ENCODE data around the gene MAP2K1.

The MAP2K1 gene

GRCh38 chr15:66484539-66485112, 97.9 kb downstream of the MAP2K1 start:
- Histone ChIP-seq H4K91ac (ENCODE audit: low read depth, low read length) (no peak overlapping the region), H3K23ac (ENCODE audit: low read length) (no peak overlapping the region), H3K27me3 (ENCODE audit: insufficient read depth, low read length) (no peaks in the 10 kb centered on the region), H2BK5ac (ENCODE audit: low read depth, low read length, poor library complexity) (no peak overlapping the region), H3K27ac (ENCODE audit: low read depth, low read length) (no peak overlapping the region), H2BK120ac (ENCODE audit: insufficient read depth, low read length, poor library complexity) (no peak overlapping the region), H3K36me3 (ENCODE audit: control insufficient read depth in 1 of 2, insufficient read depth in 2 of 2, low read length in 2 of 2) (peaks cover 35 to 59% of the 10 kb centered on the region in 2 experiments), H2AFZ (ENCODE audit: insufficient read depth, low read length, poor library complexity) (no peak overlapping the region), H3K9ac (ENCODE audit: low read length) (no peak overlapping the region), H3K4me3 (ENCODE audit: low read depth, low read length) (no peak overlapping the region), H3K14ac (ENCODE audit: low read length) (no peak overlapping the region), H3K18ac (ENCODE audit: low read length) (peak overlapping the region; percentile 41), H3K4ac (ENCODE audit: low read depth, low read length) (no peak overlapping the region), H3K4me2 (ENCODE audit: low read length) (no peak overlapping the region), H3K4me1 (ENCODE audit: control insufficient read depth in 1 of 2, insufficient read depth in 2 of 2, low read length in 2 of 2) (peaks cover 11 to 15% of the 10 kb centered on the region in 2 experiments), H4K8ac (ENCODE audit: low read depth, low read length) (no peak overlapping the region), H2AK5ac (ENCODE audit: low read length) (no peak overlapping the region), H3K79me2 (ENCODE audit: control insufficient read depth, insufficient read depth, low read length, poor library complexity) (no peaks in the 10 kb centered on the region), H4K12ac (ENCODE audit: low read depth, low read length) (no peak overlapping the region), H2BK12ac (ENCODE audit: low read length) (no peak overlapping the region), H3K9me3 (ENCODE audit: insufficient read depth, low read depth, low read length) (no peaks in the 10 kb centered on the region), H3K79me1 (ENCODE audit: low read length) (no peaks in the 10 kb centered on the region)
- DNase-seq: no peak
- WGBS (ENCODE audit: extremely low coverage, insufficient coverage, insufficient read length): no CpG with 5 or more reads among the region's 5 CpGs

- H3K9me3 ChIP-seq (ENCODE audit: insufficient read depth, low read depth, low read length): no peaks in the 10 kb centered on the region
- H4K8ac ChIP-seq (ENCODE audit: low read depth, low read length): no peak overlapping the region
- H3K4me3 ChIP-seq (ENCODE audit: low read depth, low read length): no peak overlapping the region
- no peak overlapping the region for H3K9ac ChIP-seq (ENCODE audit: low read length)
- no peak overlapping the region for H2AK5ac ChIP-seq (ENCODE audit: low read length)
- H3K14ac ChIP-seq (ENCODE audit: low read length): no peak overlapping the region
- H4K91ac ChIP-seq (ENCODE audit: low read depth, low read length): no peak overlapping the region
- H3K79me1 ChIP-seq (ENCODE audit: low read length): no peaks in the 10 kb centered on the region
- no peak overlapping the region for H2BK5ac ChIP-seq (ENCODE audit: low read depth, low read length, poor library complexity)
- H3K23ac ChIP-seq (ENCODE audit: low read length): no peak overlapping the region
- no peak overlapping the region for H2BK12ac ChIP-seq (ENCODE audit: low read length)
- no peak overlapping the region for H2AFZ ChIP-seq (ENCODE audit: insufficient read depth, low read length, poor library complexity)
- no peak overlapping the region for H4K12ac ChIP-seq (ENCODE audit: low read depth, low read length)
- DNase-seq: no peak
- WGBS (ENCODE audit: extremely low coverage, insufficient coverage, insufficient read length): no CpG with 5 or more reads among the region's 3 CpGs
- H3K79me2 ChIP-seq (ENCODE audit: control insufficient read depth, insufficient read depth, low read length, poor library complexity): no peaks in the 10 kb centered on the region
- H3K27ac ChIP-seq (ENCODE audit: low read depth, low read length): no peak overlapping the region
- H3K18ac ChIP-seq (ENCODE audit: low read length): no peak overlapping the region
- H2BK120ac ChIP-seq (ENCODE audit: insufficient read depth, low read length, poor library complexity): no peak overlapping the region
- H3K4ac ChIP-seq (ENCODE audit: low read depth, low read length): no peak overlapping the region
- no peaks in the 10 kb centered on the region for H3K27me3 ChIP-seq (ENCODE audit: insufficient read depth, low read length)
- peaks cover 0 to 2% of the 10 kb centered on the region in 2 experiments for H3K4me1 ChIP-seq (ENCODE audit: control insufficient read depth in 1 of 2, insufficient read depth in 2 of 2, low read length in 2 of 2)
- peaks cover 40 to 70% of the 10 kb centered on the region in 2 experiments for H3K36me3 ChIP-seq (ENCODE audit: control insufficient read depth in 1 of 2, insufficient read depth in 2 of 2, low read length in 2 of 2)
- H3K4me2 ChIP-seq (ENCODE audit: low read length): no peak overlapping the region
These were observed 100.2 kb downstream of the MAP2K1 start for GRCh38 chr15:66486887-66487286.

GRCh38 chr15:66488525-66488924, 101.8 kb downstream of the MAP2K1 start:
- Histone ChIP-seq H3K79me2 (ENCODE audit: control insufficient read depth, insufficient read depth, low read length, poor library complexity) (no peaks in the 10 kb centered on the region), H3K4me3 (ENCODE audit: low read depth, low read length) (no peak overlapping the region), H3K36me3 (ENCODE audit: control insufficient read depth in 1 of 2, insufficient read depth in 2 of 2, low read length in 2 of 2) (peaks cover 37 to 59% of the 10 kb centered on the region in 2 experiments), H2BK120ac (ENCODE audit: insufficient read depth, low read length, poor library complexity) (no peak overlapping the region), H3K14ac (ENCODE audit: low read length) (no peak overlapping the region), H3K18ac (ENCODE audit: low read length) (no peak overlapping the region), H4K91ac (ENCODE audit: low read depth, low read length) (no peak overlapping the region), H3K9me3 (ENCODE audit: insufficient read depth, low read depth, low read length) (no peaks in the 10 kb centered on the region), H2AFZ (ENCODE audit: insufficient read depth, low read length, poor library complexity) (no peak overlapping the region), H3K4me1 (ENCODE audit: control insufficient read depth in 1 of 2, insufficient read depth in 2 of 2, low read length in 2 of 2) (peaks cover 0 to 2% of the 10 kb centered on the region in 2 experiments), H3K9ac (ENCODE audit: low read length) (no peak overlapping the region), H2BK5ac (ENCODE audit: low read depth, low read length, poor library complexity) (no peak overlapping the region), H2BK12ac (ENCODE audit: low read length) (no peak overlapping the region), H2AK5ac (ENCODE audit: low read length) (no peak overlapping the region), H4K8ac (ENCODE audit: low read depth, low read length) (no peak overlapping the region), H3K27ac (ENCODE audit: low read depth, low read length) (no peak overlapping the region), H3K79me1 (ENCODE audit: low read length) (no peaks in the 10 kb centered on the region), H3K23ac (ENCODE audit: low read length) (no peak overlapping the region), H3K4me2 (ENCODE audit: low read length) (no peak overlapping the region), H3K27me3 (ENCODE audit: insufficient read depth, low read length) (no peaks in the 10 kb centered on the region), H4K12ac (ENCODE audit: low read depth, low read length) (no peak overlapping the region), H3K4ac (ENCODE audit: low read depth, low read length) (no peak overlapping the region)
- DNase-seq: no peak
- no CpG with 5 or more reads among the region's 5 CpGs for WGBS (ENCODE audit: extremely low coverage, insufficient coverage, insufficient read length)

- H3K4me3 ChIP-seq (ENCODE audit: low read depth, low read length): no peak overlapping the region
- no CpG with 5 or more reads among the region's 6 CpGs for WGBS (ENCODE audit: extremely low coverage, insufficient coverage, insufficient read length)
- H2BK5ac ChIP-seq (ENCODE audit: low read depth, low read length, poor library complexity): no peak overlapping the region
- no peak for DNase-seq
- no peak overlapping the region for H3K27ac ChIP-seq (ENCODE audit: low read depth, low read length)
- H4K12ac ChIP-seq (ENCODE audit: low read depth, low read length): no peak overlapping the region
- no peak overlapping the region for H3K18ac ChIP-seq (ENCODE audit: low read length)
- peaks cover 0 to 2% of the 10 kb centered on the region in 2 experiments for H3K4me1 ChIP-seq (ENCODE audit: control insufficient read depth in 1 of 2, insufficient read depth in 2 of 2, low read length in 2 of 2)
- no peak overlapping the region for H3K4me2 ChIP-seq (ENCODE audit: low read length)
- H3K14ac ChIP-seq (ENCODE audit: low read length): no peak overlapping the region
- no peak overlapping the region for H3K4ac ChIP-seq (ENCODE audit: low read depth, low read length)
- no peak overlapping the region for H3K9ac ChIP-seq (ENCODE audit: low read length)
- no peak overlapping the region for H4K91ac ChIP-seq (ENCODE audit: low read depth, low read length)
- no peak overlapping the region for H2BK120ac ChIP-seq (ENCODE audit: insufficient read depth, low read length, poor library complexity)
- peaks cover 37 to 63% of the 10 kb centered on the region in 2 experiments for H3K36me3 ChIP-seq (ENCODE audit: control insufficient read depth in 1 of 2, insufficient read depth in 2 of 2, low read length in 2 of 2)
- no peaks in the 10 kb centered on the region for H3K79me2 ChIP-seq (ENCODE audit: control insufficient read depth, insufficient read depth, low read length, poor library complexity)
- no peaks in the 10 kb centered on the region for H3K27me3 ChIP-seq (ENCODE audit: insufficient read depth, low read length)
- no peak overlapping the region for H2AFZ ChIP-seq (ENCODE audit: insufficient read depth, low read length, poor library complexity)
- H4K8ac ChIP-seq (ENCODE audit: low read depth, low read length): no peak overlapping the region
- H2BK12ac ChIP-seq (ENCODE audit: low read length): no peak overlapping the region
- H3K23ac ChIP-seq (ENCODE audit: low read length): no peak overlapping the region
- H2AK5ac ChIP-seq (ENCODE audit: low read length): no peak overlapping the region
- H3K79me1 ChIP-seq (ENCODE audit: low read length): no peaks in the 10 kb centered on the region
- H3K9me3 ChIP-seq (ENCODE audit: insufficient read depth, low read depth, low read length): no peaks in the 10 kb centered on the region
These were observed 102.6 kb downstream of the MAP2K1 start for GRCh38 chr15:66489179-66489791.
